ENCODE data around the gene HOTAIR.

The HOTAIR gene

GRCh38 chr12:53972152-53972702 is 2.5 kb downstream of the HOTAIR start:
- TF ChIP-seq CTCF (IDR thresholded peaks at IDR 0.05; ENCODE audit: control insufficient read depth, insufficient read depth, low read depth, low read length, missing control alignments): no peak
- H3K4me3 ChIP-seq (ENCODE audit: control insufficient read depth, low read depth, low read length): peak overlapping the region; percentile 52
- no peak for DNase-seq (ENCODE audit: low read depth)

GRCh38 chr12:53971686-53972085 is 3.1 kb downstream of the HOTAIR start:
- no peak overlapping the region for H3K4me3 ChIP-seq (ENCODE audit: control insufficient read depth, low read depth, low read length)
- no peak for DNase-seq (ENCODE audit: low read depth)
- TF ChIP-seq CTCF (IDR thresholded peaks at IDR 0.05; ENCODE audit: control insufficient read depth, insufficient read depth, low read depth, low read length, missing control alignments): no peak

- H3K4me3 ChIP-seq (ENCODE audit: control insufficient read depth, low read depth, low read length): no peak overlapping the region
- TF ChIP-seq CTCF (IDR thresholded peaks at IDR 0.05; ENCODE audit: control insufficient read depth, insufficient read depth, low read depth, low read length, missing control alignments): no peak
- DNase-seq (ENCODE audit: low read depth): no peak
Measured at GRCh38 chr12:53971129-53971528, 3.6 kb downstream of the HOTAIR start.

- no peak for DNase-seq (ENCODE audit: low read depth)
- no peak overlapping the region for H3K4me3 ChIP-seq (ENCODE audit: control insufficient read depth, low read depth, low read length)
- TF ChIP-seq CTCF (IDR thresholded peaks at IDR 0.05; ENCODE audit: control insufficient read depth, insufficient read depth, low read depth, low read length, missing control alignments): no peak
Measured at GRCh38 chr12:53970451-53970850, 4.3 kb downstream of the HOTAIR start.

GRCh38 chr12:53969588-53970259 is 5.0 kb downstream of the HOTAIR start:
- H3K4me3 ChIP-seq (ENCODE audit: control insufficient read depth, low read depth, low read length): no peak overlapping the region
- no peak for DNase-seq (ENCODE audit: low read depth)
- no peak for TF ChIP-seq CTCF (IDR thresholded peaks at IDR 0.05; ENCODE audit: control insufficient read depth, insufficient read depth, low read depth, low read length, missing control alignments)

GRCh38 chr12:53968214-53969127 is 6.3 kb downstream of the HOTAIR start:
- TF ChIP-seq CTCF (IDR thresholded peaks at IDR 0.05; ENCODE audit: control insufficient read depth, insufficient read depth, low read depth, low read length, missing control alignments): no peak
- no peak for DNase-seq (ENCODE audit: low read depth)
- no peak overlapping the region for H3K4me3 ChIP-seq (ENCODE audit: control insufficient read depth, low read depth, low read length)

All from AG09309 (cell line).